Chondrocyte (in vitro differentiated cells): Measurements from ENCODE around the gene MXRA5. TPM values are rescaled to one million over a fixed set of nuclear protein-coding genes. Genes with fewer than 3 reads are reported as not detected.

Experiments used
- DNase-seq: peaks from one replicate; pipeline ENCODE4 v3.0.0; 2021; ENCODE audit warnings: mixed read lengths, low spot score
- H3K27ac Mint-ChIP-seq: one replicate; pipeline ENCODE4 v1.8.0; 2021; ENCODE audit warnings: mild to moderate bottlenecking, moderate library complexity, mixed read lengths; ENCODE audit not compliant: unreplicated experiment
- H3K27me3 Mint-ChIP-seq: 2 replicates; pipeline ENCODE4 v1.8.0; 2021; ENCODE audit warnings: low read depth, mixed read lengths
- H3K36me3 Mint-ChIP-seq: 2 replicates; pipeline ENCODE4 v1.8.0; 2021; ENCODE audit warnings: low read depth, mixed read lengths
- H3K4me1 Mint-ChIP-seq: 2 replicates; pipeline ENCODE4 v1.8.0; 2021; ENCODE audit warnings: low read depth, mild to moderate bottlenecking, mixed read lengths
- H3K4me3 Mint-ChIP-seq: one replicate; pipeline ENCODE4 v1.8.0; 2021; ENCODE audit warnings: mild to moderate bottlenecking, moderate library complexity, mixed read lengths; ENCODE audit not compliant: unreplicated experiment
- H3K9me3 Mint-ChIP-seq: 2 replicates; pipeline ENCODE4 v1.8.0; 2021; ENCODE audit warnings: low read depth, mixed read lengths
- CTCF ChIP-seq: fragments of 200-600 bp; sonication (generic); IDR thresholded peaks from 2 replicates; pipeline ENCODE4 v1.5.0; 2021; ENCODE audit warnings: antibody characterized with exemption, mild to moderate bottlenecking, moderate library complexity
- long read RNA-seq: library from polyadenylated mRNA; stranded (forward); transcript quantifications from one replicate; pipeline ENCODE4 v2.0.0, GENCODE V29; 2021
- total RNA-seq: library from RNA; stranded (reverse); gene quantifications from 3 replicates; pipeline ENCODE4 v1.2.1, GENCODE V29; 2021

Gene MXRA5, protein sequence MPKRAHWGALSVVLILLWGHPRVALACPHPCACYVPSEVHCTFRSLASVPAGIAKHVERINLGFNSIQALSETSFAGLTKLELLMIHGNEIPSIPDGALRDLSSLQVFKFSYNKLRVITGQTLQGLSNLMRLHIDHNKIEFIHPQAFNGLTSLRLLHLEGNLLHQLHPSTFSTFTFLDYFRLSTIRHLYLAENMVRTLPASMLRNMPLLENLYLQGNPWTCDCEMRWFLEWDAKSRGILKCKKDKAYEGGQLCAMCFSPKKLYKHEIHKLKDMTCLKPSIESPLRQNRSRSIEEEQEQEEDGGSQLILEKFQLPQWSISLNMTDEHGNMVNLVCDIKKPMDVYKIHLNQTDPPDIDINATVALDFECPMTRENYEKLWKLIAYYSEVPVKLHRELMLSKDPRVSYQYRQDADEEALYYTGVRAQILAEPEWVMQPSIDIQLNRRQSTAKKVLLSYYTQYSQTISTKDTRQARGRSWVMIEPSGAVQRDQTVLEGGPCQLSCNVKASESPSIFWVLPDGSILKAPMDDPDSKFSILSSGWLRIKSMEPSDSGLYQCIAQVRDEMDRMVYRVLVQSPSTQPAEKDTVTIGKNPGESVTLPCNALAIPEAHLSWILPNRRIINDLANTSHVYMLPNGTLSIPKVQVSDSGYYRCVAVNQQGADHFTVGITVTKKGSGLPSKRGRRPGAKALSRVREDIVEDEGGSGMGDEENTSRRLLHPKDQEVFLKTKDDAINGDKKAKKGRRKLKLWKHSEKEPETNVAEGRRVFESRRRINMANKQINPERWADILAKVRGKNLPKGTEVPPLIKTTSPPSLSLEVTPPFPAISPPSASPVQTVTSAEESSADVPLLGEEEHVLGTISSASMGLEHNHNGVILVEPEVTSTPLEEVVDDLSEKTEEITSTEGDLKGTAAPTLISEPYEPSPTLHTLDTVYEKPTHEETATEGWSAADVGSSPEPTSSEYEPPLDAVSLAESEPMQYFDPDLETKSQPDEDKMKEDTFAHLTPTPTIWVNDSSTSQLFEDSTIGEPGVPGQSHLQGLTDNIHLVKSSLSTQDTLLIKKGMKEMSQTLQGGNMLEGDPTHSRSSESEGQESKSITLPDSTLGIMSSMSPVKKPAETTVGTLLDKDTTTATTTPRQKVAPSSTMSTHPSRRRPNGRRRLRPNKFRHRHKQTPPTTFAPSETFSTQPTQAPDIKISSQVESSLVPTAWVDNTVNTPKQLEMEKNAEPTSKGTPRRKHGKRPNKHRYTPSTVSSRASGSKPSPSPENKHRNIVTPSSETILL (N-terminal part only)
- 26.3 to 103 TPM (median 26.4 TPM) in 3 replicates for total RNA-seq
- long read RNA-seq, partial matches to known transcripts, result 2 of 2 reads
- long read RNA-seq, other reads (novel, unspliced or antisense), result 0 of 2 reads

DNA sequence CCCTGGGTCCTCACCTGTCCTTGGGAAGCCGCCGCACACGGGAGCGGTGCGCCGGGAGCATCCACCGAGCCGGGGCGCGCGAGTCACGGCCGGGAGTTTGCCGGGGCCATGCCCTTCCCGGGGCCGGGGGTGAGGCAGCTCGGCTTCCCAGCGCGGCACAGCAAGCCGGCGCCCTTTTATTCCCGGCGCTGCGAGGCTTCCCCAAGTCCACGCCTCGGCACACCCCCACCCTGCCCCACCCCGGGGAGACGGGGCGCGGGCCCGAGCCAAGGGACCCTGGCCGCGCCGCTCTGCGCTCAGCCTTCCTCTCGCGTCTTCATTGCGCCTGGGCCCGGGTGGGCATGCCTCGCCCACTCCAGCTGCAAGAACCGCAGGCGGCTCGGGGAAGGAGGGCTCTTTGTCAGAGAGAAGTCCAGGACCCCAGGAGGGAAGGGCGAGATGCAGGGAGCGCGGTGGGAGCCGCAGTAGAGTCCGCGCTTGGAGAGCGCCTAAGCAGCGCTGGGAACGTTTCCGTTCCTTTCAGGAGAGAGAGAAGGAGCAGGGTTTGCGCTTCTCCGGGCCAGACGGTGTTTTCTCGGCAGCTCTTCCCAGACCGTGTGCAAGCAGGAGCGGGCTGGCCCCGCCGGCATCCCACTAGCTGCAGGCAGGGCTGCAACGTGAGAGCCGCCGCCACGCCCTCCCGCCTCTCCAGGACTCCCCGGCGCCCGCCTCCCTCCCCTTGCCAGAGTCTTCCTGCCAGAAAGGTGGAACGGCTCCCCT lies at the start of gene MXRA5:
Gene MXRA5 (minus strand): TSS at position 152 of the 759 bp plus-strand sequence. CDS start 2,819 bp downstream, outside the sequence.
- H3K27ac Mint-ChIP-seq, result peak within 1 kb of the TSS; percentile 76
- peak within 1 kb of the TSS; percentile 83 for H3K4me3 Mint-ChIP-seq
- H3K27me3 Mint-ChIP-seq, result peaks cover 7% of the 10 kb centered on the region
- TF ChIP-seq CTCF, result no peak
- peaks cover 6% of the 10 kb centered on the region for H3K9me3 Mint-ChIP-seq
- DNase-seq, result no peak
- H3K36me3 Mint-ChIP-seq, result peaks cover 7% of the 10 kb centered on the region
- peaks cover 34% of the 10 kb centered on the region for H3K4me1 Mint-ChIP-seq

- Mint-ChIP-seq H3K4me1 (peaks cover 11% of the 10 kb centered on the region), H3K9me3 (no peaks in the 10 kb centered on the region), H3K36me3 (no peaks in the 10 kb centered on the region), H3K27ac (no peak overlapping the region), H3K27me3 (peaks cover 3% of the 10 kb centered on the region), H3K4me3 (no peak overlapping the region)
- DNase-seq, result no peak
- TF ChIP-seq CTCF, result no peak
Measured at GRCh38 chrX:3393581-3394111, 47.2 kb upstream of the MXRA5 start.

- Mint-ChIP-seq H3K4me1 (peaks cover 11% of the 10 kb centered on the region), H3K9me3 (no peaks in the 10 kb centered on the region), H3K4me3 (no peak overlapping the region), H3K27me3 (peaks cover 3% of the 10 kb centered on the region), H3K36me3 (no peaks in the 10 kb centered on the region), H3K27ac (no peak overlapping the region)
- TF ChIP-seq CTCF, result no peak
- DNase-seq, result no peak
Measured at GRCh38 chrX:3393178-3393577, 46.7 kb upstream of the MXRA5 start.

DNA sequence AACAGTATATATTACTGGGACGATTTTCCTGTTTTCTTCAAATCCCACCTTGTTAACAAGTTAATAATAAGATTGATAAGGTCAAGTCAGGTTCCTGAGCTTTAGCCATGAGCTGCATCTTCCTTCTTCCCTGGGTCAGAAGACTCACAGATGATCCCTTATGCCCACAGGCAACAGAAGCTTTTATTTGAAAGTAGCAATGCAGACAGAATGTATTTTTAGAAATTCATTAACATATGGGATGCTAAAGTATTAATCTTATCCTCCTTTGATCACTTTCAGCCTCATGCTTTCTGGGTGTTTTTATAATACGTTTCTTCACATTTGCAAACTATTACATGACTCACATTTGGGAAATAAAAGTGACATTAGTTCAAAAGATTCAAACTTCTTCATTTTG lies 42.0 kb upstream of the MXRA5 start:
- DNase-seq, result no peak
- no peaks in the 10 kb centered on the region for H3K36me3 Mint-ChIP-seq
- H3K27me3 Mint-ChIP-seq, result peaks cover 2% of the 10 kb centered on the region
- H3K4me3 Mint-ChIP-seq, result no peak overlapping the region
- H3K4me1 Mint-ChIP-seq, result peaks cover 4% of the 10 kb centered on the region
- H3K27ac Mint-ChIP-seq, result no peak overlapping the region
- TF ChIP-seq CTCF, result no peak
- no peaks in the 10 kb centered on the region for H3K9me3 Mint-ChIP-seq
